Activated T-cell treated with anti-CD3 and anti-CD28 coated beads for 24 hours (primary cell): ENCODE results near the gene RHEBL1.

Source experiments
- DNase-seq: peaks from one replicate; pipeline ENCODE4 v3.0.0-alpha.2; 2020; ENCODE audit warnings: low read depth

The RHEBL1 gene

GRCh38 chr12:49069507-49070346 is at the start of gene RHEBL1:
Gene RHEBL1, minus strand, starts transcription at chr12:49069979. Its CDS starts 194 bp downstream, at chr12:49069785.
- peak; percentile 98 for DNase-seq

DNA sequence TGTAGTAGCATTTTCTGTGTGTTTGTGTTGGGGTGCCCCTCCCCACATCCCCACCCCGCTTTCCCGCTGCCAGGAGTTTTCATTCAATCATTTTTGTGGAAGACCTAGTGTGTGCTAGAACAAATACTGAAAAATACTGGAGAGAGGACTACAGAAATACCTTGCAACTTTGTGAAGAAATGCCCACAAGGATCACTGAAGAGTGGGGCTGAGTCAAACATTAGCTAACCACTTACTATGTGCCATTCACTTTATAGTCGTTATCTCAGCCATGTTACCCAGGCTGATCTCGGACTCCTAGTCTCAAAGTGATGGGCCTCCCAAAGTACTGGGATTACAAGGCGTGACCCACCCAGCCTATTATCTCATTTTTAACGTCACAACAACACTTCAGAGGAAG is 41.4 kb upstream of the RHEBL1 start:
- no peak for DNase-seq

- DNase-seq = peak; percentile 92
Measured at GRCh38 chr12:49110464-49111155, 40.8 kb upstream of the RHEBL1 start, which contains the start of gene LMBR1L. Gene LMBR1L, minus strand, starts transcription at chr12:49110847. Its CDS starts 292 bp downstream, at chr12:49110555.

DNA sequence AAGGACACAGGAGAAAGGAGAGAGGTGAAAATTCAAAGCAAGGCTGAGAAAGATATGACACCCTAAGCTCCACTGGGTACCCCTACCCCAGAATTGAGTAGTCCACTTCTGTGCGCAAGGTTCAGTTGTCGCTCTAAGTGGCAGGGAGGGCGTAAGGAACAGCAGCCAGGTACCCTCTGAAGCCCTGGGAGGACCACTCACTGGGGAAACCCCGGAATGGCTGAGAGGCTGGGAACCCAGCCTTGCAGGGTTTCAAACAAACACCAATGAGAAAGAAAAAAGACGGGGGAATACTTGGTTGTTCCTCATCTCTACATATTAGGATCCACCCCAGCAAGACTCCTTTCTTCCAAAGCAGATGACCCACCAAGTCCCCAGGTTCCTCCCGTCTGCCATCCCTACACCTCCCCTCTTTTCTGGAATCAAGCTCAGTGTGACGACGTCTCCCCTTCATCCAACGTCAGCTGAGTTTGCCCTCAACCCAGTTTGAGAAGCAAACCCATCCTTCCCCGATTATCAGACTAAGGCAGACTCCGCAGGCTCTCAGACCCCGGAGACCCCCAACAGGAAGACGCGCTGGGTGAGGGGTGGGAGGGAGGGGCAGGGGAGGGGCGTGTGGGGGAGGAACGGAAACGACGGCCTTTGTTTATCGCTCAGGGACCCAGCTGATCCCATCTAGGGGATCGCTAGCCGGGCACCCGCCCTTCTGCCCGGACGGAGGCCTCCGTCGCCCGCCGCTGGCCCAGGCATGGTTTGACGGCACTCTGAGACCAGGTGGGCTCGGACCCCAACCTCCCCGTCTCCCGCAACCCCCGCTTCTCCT is 40.1 kb upstream of the RHEBL1 start:
- no peak for DNase-seq

GRCh38 chr12:49108958-49109404 is 39.2 kb upstream of the RHEBL1 start:
- no peak for DNase-seq

GRCh38 chr12:49105504-49106084 is 35.8 kb upstream of the RHEBL1 start:
- DNase-seq = no peak

GRCh38 chr12:49104822-49105221 is 35.0 kb upstream of the RHEBL1 start:
- no peak for DNase-seq

GRCh38 chr12:49100380-49100779 is 30.6 kb upstream of the RHEBL1 start:
- DNase-seq = no peak

- DNase-seq = no peak
Measured at GRCh38 chr12:49098703-49099102, 28.9 kb upstream of the RHEBL1 start.

- DNase-seq = peak; percentile 56
Measured at GRCh38 chr12:49098035-49098451, 28.3 kb upstream of the RHEBL1 start.

GRCh38 chr12:49097381-49097780 is 27.6 kb upstream of the RHEBL1 start:
- DNase-seq = no peak

GRCh38 chr12:49094975-49095365 is 25.2 kb upstream of the RHEBL1 start:
- DNase-seq = no peak

DNA sequence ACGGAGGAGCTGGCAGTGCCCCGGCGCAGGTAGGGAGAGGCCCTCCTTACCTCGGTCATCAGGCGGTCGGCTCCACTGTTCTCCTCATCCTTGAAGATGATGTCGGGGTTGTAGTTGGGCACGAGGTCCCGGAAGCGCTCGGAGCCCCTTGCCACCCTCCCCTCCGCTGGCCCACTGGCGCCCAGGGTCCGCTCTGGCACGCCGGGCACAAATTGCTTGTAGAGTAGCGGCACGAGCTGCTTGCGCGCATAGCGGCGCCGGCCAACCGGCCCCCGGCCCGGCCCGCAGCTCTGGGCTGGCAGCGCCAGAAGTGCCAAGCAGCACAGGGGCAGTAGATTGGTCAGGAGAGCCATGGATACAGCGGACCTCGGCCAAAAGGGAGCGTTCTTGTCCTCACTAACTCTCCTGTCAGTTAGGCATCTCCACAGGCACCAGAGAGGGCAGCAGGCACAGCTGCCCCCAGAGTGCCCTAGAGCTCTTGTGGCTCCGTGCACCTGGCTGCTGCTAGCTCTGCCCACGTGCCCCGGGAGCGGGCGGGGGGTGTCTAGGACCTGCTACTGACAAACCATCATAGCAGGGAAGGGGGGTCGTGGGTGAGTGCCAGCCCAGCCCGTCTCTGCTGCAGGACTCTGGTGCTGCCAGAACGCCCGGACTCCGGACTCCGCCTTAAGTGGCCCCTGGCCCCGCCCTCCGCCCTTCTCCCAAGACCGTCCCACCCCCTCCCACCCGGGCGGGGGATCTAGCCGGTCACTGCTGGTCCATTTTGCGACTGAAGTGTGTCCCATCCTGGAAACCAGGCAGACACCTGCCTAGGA is 24.6 kb upstream of the RHEBL1 start, which contains the start of gene DHH:
Gene DHH, minus strand, starts transcription at position 642 of the 815 bp plus-strand sequence. Its CDS starts 289 bp downstream, at position 353.
- no peak for DNase-seq

GRCh38 chr12:49093792-49094159 is 24.0 kb upstream of the RHEBL1 start:
- no peak for DNase-seq

DNA sequence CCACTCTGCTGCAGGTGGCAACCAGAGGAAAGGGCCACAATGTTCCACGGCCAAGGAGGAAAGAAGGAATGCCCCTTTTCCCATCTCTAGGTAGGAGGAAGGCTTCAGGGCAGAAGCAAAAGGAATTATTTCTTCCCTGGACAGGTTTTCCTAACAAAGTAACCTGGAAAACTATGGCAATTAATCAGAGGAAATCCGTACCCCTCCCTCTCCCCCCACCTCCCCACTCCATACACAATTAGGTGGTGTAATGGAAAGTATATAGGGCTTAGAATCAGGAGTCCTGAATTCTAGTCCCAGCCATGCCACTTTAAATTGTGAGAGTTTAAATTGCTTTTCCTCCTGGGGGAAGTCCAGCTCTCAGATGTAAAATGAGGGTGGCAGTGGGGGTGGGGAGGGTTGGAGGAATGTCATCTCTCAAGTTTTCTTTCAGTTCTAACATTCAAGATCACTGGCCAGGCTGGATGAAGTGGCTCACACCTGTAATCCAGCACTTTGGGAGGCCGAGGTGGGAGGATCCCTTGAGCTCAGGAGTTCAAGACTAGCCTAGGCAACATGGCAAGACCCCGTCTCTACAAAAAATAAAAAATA is 23.1 kb upstream of the RHEBL1 start:
- no peak for DNase-seq

DNA sequence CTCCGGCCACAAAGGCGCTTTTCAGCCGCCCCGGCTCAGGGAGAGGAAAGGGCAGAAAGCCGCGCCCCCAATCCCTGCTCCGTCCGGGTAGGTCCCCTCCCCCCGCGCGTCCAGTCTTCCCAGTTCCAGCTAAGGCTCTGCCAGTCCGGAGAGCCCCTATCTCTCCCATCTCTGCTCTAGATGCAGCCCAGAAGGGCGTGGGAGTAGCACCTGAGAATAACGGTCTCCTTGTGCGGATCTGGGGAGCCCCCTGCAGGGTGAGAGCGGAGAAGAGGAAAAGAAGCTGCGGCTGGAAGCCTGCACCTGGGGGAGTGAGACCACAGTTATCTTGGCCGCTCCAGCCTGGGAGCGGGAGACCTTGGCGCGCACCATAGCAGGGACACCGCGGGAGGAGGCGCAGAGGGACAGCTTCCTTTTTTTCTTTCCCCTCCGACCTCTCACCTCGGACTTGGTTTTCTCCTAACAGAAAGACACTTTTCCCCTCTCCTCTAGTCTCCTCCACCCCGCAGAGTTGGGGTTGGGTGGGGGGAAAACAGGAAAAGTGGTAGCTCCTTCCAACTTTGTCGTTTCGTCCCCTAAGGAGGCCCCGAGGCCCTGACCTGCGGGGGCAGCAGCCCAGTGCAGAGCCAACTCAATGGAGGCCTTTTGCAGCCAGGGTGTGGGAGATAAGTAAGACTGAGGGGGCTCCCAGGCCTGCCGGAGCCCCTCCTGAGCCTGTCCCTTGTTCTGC is 22.5 kb upstream of the RHEBL1 start:
- DNase-seq = peak; percentile 44

DNA sequence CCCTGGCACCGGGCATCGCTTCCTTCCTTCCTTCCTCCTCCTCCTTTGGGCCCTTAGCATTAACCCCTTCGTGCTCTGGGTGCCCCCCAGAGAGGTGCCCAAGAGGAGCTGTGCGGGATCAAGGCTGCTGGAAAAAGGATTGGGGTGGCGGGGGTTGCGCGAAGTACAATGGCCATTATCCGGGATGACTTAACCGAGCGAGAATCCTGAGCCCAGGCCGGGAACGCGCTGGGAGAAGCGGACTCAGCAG is 22.0 kb upstream of the RHEBL1 start:
- DNase-seq = no peak

DNA sequence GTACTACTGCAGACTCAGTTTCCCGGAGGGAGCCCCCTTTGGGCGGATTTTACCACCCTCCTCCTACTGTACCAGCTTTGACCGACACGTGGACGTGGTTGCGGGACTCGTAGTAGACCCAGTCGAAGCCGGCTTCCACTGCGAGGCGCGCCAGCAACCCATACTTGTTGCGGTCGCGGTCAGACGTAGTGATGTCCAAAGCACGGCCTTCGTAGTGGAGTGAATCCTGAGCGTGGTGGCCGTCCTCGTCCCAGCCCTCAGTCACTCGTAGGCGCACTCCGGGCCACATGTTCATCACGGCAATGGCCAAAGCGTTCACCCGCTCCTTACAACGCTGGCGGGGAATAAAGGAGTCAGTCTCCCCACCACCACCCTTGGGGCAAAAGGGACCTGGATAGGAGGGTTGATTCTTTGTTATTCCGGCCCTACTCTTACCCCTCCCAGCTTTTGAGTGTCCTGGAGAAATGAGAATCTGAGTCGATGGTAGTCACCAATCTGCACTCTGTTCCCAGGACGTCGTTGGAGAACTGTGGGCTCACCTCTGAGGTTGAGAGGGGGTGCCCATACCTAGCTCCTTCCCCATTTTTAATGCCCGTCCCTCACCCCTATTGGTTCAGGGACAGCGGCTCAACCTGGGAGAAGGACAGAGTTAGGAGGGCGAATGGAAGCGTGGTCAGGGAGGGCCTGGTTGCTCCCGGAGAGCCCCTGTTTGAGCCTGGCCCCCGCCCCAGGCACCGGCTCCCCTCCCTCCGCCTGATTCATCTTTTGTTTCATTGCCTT is 21.5 kb upstream of the RHEBL1 start:
- DNase-seq = no peak
